HuH-7.5 (cell line): ENCODE data around the gene PRELID1.
"Not testable (repeated sequence)": the region's sequence is repeated elsewhere in the genome, so short reads cannot be mapped to it uniquely, and the experiment has no call there.

Experiments
- DNase-seq: peaks from one replicate; pipeline ENCODE4 v3.0.0; 2011; ENCODE audit warnings: low spot score

The PRELID1 gene

GRCh38 chr5:177336603-177337494 lies 33.2 kb downstream of the PRELID1 start:
- DNase-seq: no peak

DNA sequence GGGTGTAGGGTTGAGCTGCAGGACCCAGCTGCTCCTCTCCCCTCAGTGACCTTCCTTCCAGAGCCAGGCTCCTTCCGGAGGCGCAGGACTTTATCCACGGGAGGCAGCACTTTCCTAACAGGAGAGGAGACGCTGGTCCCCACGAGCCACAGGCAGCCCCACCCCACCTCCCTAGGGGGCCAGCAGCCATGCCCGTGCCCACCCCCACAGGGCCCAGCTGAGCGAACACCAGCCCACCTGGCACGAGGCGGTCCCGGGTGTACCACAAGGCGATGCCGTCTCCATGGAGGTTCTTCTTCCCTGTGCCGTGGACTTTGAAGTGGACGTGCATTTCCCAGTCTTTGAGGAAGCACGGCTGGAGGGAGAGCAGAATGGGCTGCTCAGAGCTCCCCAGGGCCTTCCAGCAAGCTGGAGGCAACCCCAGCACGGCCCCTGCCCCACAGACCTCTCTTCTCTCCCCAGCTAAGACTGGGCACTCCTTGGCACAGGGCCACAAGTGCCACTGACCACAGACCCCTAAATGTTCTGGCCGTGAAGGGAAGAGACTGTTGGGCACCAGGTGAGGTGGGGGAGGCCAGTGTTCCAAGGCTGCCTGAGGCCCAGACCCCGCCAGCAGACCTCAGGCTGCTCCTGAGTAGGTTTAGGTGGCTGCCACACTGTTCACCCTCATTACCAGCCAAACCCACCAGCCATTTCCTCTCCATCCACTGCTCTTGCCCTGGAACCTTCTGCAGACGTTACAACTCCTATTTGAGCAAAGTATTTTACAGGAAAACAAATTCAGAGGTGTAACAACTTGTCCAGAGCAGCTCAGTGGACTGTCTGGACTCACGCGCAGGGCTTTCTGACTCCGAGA lies 34.9 kb downstream of the PRELID1 start:
- no peak for DNase-seq

DNA sequence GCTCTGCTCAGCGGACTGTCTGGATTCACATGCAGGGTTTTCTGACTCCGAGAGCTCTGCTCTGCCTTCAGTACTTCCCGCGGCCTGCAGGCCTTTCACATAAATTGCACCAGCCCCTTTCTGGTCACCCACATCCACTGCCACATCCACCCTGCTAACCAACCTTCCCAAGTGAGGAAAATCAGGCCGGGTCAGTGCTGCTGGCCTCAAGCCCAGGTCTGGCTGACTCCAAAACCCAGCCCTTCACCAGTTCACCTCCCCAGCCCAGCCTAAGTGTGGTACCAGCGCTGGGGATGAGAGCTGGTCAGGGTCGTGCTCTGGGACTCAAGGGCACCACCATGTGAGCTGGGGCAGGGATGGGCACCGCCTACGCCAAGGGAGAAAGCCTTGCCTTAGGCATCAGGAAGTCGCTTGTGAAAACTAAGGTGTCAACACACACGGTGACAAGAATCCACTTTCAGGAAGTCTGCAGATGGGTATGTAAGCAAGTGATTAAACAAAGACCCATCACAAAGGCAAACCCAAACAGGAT lies 35.6 kb downstream of the PRELID1 start:
- DNase-seq: no peak

- DNase-seq: not testable (repeated sequence)
Observed at GRCh38 chr5:177343000-177343399, 39.4 kb downstream of the PRELID1 start.

DNA sequence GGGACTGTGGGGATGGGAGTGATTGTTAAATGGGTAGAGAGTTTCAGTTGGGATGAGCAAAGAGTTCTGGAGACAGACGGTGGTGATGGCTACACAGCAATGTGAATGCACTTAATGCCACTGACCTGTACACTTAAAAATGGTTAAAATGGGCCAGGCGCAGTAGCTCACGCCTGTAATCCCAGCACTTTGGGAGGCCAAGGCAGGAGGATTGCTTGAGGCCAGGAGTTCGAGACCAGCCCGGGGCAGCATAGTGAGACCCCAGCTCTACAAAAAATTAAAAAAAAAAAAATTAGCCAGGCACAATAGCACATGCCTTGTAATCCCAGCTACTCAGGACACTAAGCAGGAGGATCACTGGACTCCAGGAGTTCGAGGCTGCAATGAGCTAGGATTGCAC lies 40.2 kb downstream of the PRELID1 start:
- DNase-seq: no peak

DNA sequence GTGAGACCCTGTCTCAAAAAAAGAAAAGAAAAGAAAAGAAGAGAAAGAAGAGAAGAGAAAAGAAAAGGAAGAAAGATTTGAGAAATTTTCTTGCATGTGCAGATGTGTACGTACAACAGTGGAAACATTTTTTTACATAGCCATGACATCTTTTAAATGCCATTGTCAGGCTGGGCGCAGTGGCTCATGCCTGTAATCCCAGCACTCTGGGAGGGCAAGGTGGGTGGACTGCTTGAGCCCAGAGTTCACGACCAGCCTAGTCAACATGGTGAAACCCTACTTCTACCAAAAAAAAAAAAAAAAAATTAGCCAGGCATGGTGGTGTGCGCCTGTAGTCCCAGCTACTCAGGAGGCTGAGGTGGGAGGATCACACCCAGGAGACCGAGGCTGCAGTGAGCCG lies 41.3 kb downstream of the PRELID1 start:
- DNase-seq: no peak

DNA sequence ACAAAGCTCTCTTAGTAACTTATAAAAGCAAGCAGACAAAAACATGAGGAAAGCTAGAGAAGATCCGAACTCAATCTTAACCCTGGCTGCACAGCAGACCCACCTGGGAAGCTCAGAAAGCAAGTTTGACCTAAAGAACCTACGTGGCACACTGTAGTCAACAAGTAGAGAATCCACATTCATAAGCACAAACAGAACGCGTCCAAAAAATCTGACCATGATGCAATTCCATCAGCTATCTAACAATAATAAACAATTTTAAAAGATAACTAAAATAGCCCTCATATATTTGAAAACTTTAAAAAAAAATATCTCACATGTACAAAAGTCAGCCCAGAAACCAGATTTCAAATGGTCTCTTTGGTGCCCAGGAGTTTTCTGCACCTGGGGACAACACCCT lies 43.2 kb downstream of the PRELID1 start:
- DNase-seq: no peak

- no peak for DNase-seq
Observed at GRCh38 chr5:177347699-177348098, 44.1 kb downstream of the PRELID1 start.

DNA sequence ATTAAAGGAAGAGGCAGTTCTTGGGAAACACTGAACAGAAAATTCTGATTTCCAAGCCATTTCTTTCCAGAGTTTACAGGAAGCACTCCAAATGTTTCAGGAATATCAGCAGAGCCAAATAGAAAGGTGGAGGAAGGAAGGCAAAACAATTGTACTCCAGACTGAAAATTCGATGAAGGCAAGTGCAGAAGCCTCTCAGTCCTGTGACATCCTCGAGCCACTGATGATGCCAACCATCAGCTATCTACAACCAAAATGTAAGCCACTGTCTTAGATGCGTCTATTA lies 45.7 kb downstream of the PRELID1 start:
- DNase-seq: no peak

- no peak for DNase-seq
Observed at GRCh38 chr5:177349762-177350161, 46.2 kb downstream of the PRELID1 start.

- no peak for DNase-seq
Observed at GRCh38 chr5:177350776-177351391, 47.3 kb downstream of the PRELID1 start.

DNA sequence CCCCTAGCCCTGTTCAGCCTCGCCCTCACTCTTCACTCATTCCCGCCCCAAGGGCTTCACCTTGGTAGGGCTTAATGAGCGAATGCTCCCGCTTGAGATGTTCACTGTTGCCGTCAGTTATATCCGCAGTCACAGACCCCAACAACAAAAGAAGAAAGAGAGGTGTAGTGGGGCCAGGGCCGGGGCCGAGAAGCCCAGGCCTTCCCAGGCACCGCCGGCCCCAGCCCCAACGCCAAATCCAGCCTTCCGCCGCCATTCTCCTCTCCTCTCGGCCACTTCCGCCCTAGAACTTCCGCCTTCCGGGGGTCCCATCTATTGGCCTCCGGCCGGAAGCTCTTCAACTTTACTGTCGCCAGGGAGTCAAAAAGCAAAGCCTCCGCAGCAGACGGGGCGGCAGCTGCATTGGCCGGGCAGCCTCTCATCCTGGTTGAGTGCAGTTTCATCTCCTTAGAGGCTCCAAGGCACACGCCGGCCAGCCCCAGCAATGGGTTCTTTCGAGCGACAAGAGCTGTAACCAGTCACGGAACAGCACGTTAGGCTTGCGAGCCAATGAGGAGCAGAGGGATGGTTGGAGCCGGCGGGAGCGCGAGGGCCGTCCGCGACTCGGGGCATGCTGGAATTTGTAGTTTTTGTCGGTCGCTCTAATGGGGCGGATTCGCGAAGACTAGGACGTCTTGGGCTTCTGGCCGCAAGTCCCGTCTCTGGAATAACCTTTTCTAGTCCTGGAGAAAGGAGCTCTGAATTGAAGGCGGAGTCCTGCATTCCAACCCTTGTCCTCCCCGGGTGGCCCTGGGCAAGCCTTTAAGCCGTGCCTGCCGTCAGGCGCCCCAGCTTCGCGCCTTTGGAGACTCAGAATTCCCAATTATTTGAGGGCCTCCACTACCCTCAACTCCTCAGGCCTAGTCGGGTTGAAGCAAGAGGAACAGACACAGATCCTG lies 48.1 kb downstream of the PRELID1 start, which contains the start of gene LMAN2:
LMAN2 (minus strand) TSS at position 277 of the 938 bp plus-strand sequence; CDS start at position 256, 21 bp downstream.
- DNase-seq: peak; percentile 95

DNA sequence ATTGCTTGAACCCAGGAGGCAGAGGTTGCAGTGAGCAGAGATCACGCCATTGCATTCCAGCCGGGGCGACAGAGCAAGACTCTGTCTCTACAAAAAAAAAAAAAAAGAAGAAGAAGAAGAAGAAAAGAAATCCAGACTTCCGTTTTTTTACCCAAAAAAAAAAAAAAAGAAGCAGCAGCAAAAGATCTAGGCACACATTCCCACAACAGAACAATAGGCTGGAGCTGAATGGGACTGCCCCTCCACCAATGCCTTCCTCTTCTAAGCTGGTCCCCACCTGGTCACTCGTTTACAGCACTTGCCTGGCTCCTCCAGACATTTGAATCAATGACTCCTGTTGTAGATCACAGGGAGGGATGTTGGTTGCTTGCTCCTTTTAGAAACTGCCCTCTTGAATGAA lies 49.5 kb downstream of the PRELID1 start:
- no peak for DNase-seq

- DNase-seq: no peak
Observed at GRCh38 chr5:177354256-177354655, 50.7 kb downstream of the PRELID1 start.

- DNase-seq: no peak
Observed at GRCh38 chr5:177354711-177355110, 51.1 kb downstream of the PRELID1 start.

GRCh38 chr5:177355162-177355867 lies 51.7 kb downstream of the PRELID1 start:
- no peak for DNase-seq

GRCh38 chr5:177355868-177356168 lies 52.2 kb downstream of the PRELID1 start:
- no peak for DNase-seq
